GM18873 (cell line): ENCODE measurements around the gene TMEM214.

ENCODE experiments used
- ATAC-seq: cut with Tn5 transposase; IDR thresholded peaks from one replicate; pipeline ENCODE4 v1.9.1; 2021; ENCODE audit warnings: mild to moderate bottlenecking, moderate library complexity, moderate number of reproducible peaks; ENCODE audit not compliant: unreplicated experiment, low FRiP score

Gene TMEM214

DNA sequence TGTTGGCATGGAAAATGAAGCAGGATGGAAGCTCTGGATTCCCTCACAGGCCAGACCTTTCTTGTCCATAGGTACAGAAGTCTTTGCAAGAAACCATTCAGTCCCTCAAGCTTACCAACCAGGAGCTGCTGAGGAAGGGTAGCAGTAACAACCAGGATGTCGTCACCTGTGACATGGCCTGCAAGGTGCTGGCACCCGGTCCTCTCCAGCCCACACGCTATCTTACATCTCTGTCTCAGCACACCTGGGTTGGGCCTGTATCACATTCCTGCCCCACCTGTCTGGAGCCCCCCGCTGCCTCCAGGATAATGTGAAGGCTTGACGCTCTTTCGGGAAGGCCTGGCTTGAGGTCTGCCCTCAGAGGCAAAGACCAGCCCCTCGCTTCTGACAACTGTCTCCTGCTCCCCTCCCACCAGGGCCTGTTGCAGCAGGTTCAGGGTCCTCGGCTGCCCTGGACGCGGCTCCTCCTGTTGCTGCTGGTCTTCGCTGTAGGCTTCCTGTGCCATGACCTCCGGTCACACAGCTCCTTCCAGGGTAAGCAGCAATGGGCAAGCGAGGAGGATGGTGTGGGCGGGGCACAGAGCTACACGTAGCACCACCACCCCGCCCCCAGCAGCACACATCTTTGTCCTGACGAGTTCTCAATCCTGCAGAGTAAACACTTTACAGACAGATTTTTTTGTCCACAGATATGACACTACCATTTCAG, 6.0 kb downstream of the TMEM214 start:
- no peak for ATAC-seq

DNA sequence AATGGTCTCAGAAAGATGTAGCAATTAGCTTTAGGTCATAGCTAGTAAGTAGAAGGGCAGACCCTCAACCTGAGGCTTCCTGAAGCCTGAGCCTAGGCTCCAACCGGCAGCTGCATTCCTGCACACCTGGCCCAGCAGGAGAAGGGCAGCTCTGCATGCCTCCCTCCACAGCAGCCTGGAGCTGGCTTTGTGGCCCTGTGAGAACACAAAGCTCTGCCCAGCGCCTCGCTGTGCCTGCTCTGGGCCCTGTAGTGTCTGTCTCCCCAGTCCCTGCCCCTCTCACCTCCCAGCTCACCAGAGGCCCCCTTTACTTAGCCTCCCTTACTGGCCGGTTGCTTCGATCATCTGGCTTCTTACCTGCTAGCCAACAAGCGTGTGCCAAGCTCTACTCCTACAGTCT, 6.7 kb downstream of the TMEM214 start:
- no peak for ATAC-seq

DNA sequence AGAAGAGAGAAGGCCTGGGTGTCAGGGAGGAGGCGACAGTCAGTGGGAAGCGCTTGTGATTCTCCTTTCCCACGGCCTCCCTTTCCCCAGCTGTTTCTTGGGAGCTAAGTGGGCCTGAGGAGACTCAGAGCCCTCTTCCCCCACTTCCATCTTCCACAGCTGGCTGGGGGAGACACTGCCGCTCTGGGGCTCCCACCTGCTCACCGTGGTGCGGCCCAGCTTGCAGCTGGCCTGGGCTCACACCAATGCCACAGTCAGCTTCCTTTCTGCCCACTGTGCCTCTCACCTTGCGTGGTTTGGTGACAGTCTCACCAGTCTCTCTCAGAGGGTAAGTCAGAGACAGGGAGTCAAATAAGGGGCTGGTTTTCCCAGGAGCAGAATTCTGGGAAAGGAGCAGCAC, 7.1 kb downstream of the TMEM214 start:
- no peak for ATAC-seq

- no peak for ATAC-seq
Observed at GRCh38 chr2:27040282-27040681, 7.5 kb downstream of the TMEM214 start.

DNA sequence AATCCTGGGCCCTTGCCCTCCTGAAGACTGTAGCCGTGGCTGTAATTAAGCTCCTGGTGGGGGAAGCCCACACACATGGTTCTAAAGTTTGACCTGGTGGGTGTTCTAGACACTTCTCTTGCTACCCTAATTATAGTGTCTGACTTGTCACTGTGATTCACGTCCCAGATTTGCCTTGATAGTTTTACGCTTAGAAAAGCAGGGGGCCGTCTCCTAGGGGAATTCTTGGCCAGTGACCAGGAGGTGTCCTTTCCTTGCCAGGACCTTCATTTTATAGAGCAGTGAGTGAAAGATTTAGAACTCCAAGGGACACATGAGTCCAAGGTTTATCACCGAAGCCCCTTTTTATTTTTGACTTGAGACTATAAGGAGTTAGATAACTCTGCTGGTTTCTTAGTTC, 9.0 kb downstream of the TMEM214 start:
- no peak for ATAC-seq

GRCh38 chr2:27042159-27042661, 9.4 kb downstream of the TMEM214 start:
- ATAC-seq: no peak

GRCh38 chr2:27042985-27043634, 10.3 kb downstream of the TMEM214 start:
- no peak for ATAC-seq

- ATAC-seq: no peak
Observed at GRCh38 chr2:27049422-27050280, 16.9 kb downstream of the TMEM214 start.

- ATAC-seq: peak; percentile 45
Observed at GRCh38 chr2:27050281-27050995, 17.7 kb downstream of the TMEM214 start.

- peak; percentile 58 for ATAC-seq
Observed at GRCh38 chr2:27050996-27051901, 18.5 kb downstream of the TMEM214 start, which contains the start of gene AGBL5. Gene AGBL5, plus strand, starts transcription at chr2:27051668. Its CDS starts 1,291 bp downstream, at chr2:27052959.

- no peak for ATAC-seq
Observed at GRCh38 chr2:27051902-27052645, 19.3 kb downstream of the TMEM214 start.

DNA sequence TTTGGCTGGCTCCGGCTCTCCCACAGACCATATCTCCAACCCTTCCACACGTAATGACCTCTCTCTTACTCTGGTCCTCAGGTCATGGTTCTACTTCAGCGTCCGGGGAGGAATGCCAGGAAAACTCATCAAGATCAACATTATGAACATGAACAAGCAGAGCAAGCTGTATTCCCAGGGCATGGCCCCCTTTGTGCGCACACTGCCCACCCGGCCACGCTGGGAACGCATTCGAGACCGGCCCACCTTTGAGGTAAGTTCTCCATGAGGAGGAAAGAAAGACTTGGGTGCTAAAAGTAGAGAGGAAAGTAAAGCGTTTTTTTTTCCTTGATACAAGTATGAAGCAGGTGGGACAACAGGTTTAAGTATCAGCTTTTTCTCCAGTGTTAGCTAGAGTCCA, 20.6 kb downstream of the TMEM214 start:
- no peak for ATAC-seq

GRCh38 chr2:27053776-27054175, 21.0 kb downstream of the TMEM214 start:
- ATAC-seq: no peak

- no peak for ATAC-seq
Observed at GRCh38 chr2:27054721-27055120, 22.0 kb downstream of the TMEM214 start.

DNA sequence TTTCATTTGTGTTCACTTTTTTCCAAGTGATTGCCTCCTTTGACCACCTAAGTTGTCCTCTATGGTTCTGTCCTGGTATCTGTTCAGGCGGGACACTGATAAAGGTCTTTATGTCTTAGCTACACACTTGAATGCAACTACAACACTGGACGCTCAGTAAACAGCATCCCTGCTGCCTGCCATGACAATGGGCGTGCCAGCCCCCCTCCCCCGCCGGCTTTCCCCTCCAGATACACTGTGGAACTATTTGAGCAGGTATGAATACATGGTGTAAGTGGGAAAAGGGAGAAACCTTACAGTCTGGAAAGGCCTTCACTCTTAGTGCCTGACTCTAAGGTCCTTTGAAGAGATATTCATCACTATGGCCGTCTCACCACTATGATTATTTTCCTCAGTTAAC, 24.4 kb downstream of the TMEM214 start:
- ATAC-seq: no peak

- no peak for ATAC-seq
Observed at GRCh38 chr2:27058210-27058609, 25.4 kb downstream of the TMEM214 start.

GRCh38 chr2:27059141-27059820, 26.5 kb downstream of the TMEM214 start:
- ATAC-seq: no peak

DNA sequence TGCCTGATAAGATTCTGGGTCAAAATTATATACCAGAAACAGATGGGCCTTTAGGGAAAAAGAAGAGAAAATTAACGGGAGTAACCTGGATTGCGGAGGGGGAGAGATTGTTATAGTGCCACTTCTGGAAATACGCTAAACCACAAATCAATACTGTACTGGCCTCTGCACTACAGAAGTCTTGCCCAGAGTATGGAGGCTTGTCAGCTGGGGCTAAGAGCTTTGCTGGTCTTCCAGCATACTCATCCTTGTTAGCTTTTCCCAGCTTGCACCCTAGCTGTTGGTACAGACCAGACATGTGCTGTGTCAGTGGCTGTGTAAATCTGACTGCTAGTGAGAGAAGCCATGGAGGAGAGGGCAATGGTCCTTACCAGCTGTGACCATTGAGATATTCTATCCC, 27.6 kb downstream of the TMEM214 start:
- no peak for ATAC-seq
